Measurements from ENCODE around the gene DISP3. TPM values are rescaled to one million over a fixed set of nuclear protein-coding genes. Genes with fewer than 3 reads are reported as not detected.

Gene DISP3
- total and polyA plus RNA-seq, 2 experiments from 2014 or later = not detected

- no peaks in the 10 kb centered on the region for H3K36me3 ChIP-seq (ENCODE audit: low read depth)
- H3K79me2 ChIP-seq (ENCODE audit: insufficient read depth) = no peaks in the 10 kb centered on the region
- H3K4me2 ChIP-seq (ENCODE audit: unreplicated experiment) = no peak overlapping the region
- H4K20me1 ChIP-seq (ENCODE audit: insufficient read depth) = no peaks in the 10 kb centered on the region
- H3F3A ChIP-seq (ENCODE audit: insufficient read depth) = no peaks in the 10 kb centered on the region
- peaks cover 14% of the 10 kb centered on the region for H3K27me3 ChIP-seq (replicated peaks; ENCODE audit: insufficient read depth)
- H3K4me1 ChIP-seq (ENCODE audit: insufficient read depth) = no peaks in the 10 kb centered on the region
- H3K9ac ChIP-seq = no peak overlapping the region
- no peak overlapping the region for H3K27ac ChIP-seq
- no peak for DNase-seq
- no peak overlapping the region for H2AFZ ChIP-seq
- no peaks in the 10 kb centered on the region for H3K9me2 ChIP-seq (ENCODE audit: insufficient read depth)
- no peak for TF ChIP-seq EZH2phosphoT487 (IDR thresholded peaks at IDR 0.05; ENCODE audit: insufficient read depth, low read depth)
- in situ Hi-C loops (cut with MboI) = no loop called here
- H3K9me3 ChIP-seq (ENCODE audit: low read depth) = no peaks in the 10 kb centered on the region
- WGBS, 2 experiments (ENCODE audit: low coverage in 1 of 2, low lambda C conversion rate in 2 of 2, missing lambda C conversion rate in 2 of 2) = 47 to 49% methylated on average over 15 of the region's 16 CpGs
- H3K4me3 ChIP-seq = no peak overlapping the region
Observed at GRCh38 chr1:11570821-11571380, 91.9 kb downstream of the DISP3 start.

- Histone ChIP-seq H3K36me3 (ENCODE audit: low read depth) (no peaks in the 10 kb centered on the region), H3K4me3 (no peak overlapping the region), H3K27ac (no peak overlapping the region), H3K4me1 (ENCODE audit: insufficient read depth) (no peaks in the 10 kb centered on the region), H3F3A (ENCODE audit: insufficient read depth) (no peaks in the 10 kb centered on the region), H3K9me2 (ENCODE audit: insufficient read depth) (no peaks in the 10 kb centered on the region), H3K9me3 (ENCODE audit: low read depth) (no peaks in the 10 kb centered on the region), H4K20me1 (ENCODE audit: insufficient read depth) (no peaks in the 10 kb centered on the region), H3K9ac (no peak overlapping the region), H2AFZ (no peak overlapping the region), H3K4me2 (ENCODE audit: unreplicated experiment) (no peak overlapping the region), H3K27me3 (replicated peaks; ENCODE audit: insufficient read depth) (peaks cover 5% of the 10 kb centered on the region; the same call in 1 of the 2 replicates), H3K79me2 (ENCODE audit: insufficient read depth) (no peaks in the 10 kb centered on the region)
- 41 to 42% methylated on average over 9 of the region's 9 CpGs for WGBS, 2 experiments (ENCODE audit: low coverage in 1 of 2, low lambda C conversion rate in 2 of 2, missing lambda C conversion rate in 2 of 2)
- in situ Hi-C loops (cut with MboI) = no loop called here
- TF ChIP-seq EZH2phosphoT487 (IDR thresholded peaks at IDR 0.05; ENCODE audit: insufficient read depth, low read depth) (no peak), EZH2 (IDR thresholded peaks at IDR 0.05; ENCODE audit: insufficient read depth, poor library complexity, severe bottlenecking) (no peak)
- DNase-seq = no peak
Observed at GRCh38 chr1:11571906-11572616, 93.1 kb downstream of the DISP3 start.

- H3K9ac ChIP-seq = no peak overlapping the region
- H4K20me1 ChIP-seq (ENCODE audit: insufficient read depth) = no peaks in the 10 kb centered on the region
- H3K4me2 ChIP-seq (ENCODE audit: unreplicated experiment) = no peak overlapping the region
- H2AFZ ChIP-seq = no peak overlapping the region
- H3K36me3 ChIP-seq (ENCODE audit: low read depth) = no peaks in the 10 kb centered on the region
- H3F3A ChIP-seq (ENCODE audit: insufficient read depth) = no peaks in the 10 kb centered on the region
- peaks cover 5% of the 10 kb centered on the region; the same call in 1 of the 2 replicates for H3K27me3 ChIP-seq (replicated peaks; ENCODE audit: insufficient read depth)
- no peak for DNase-seq
- H3K4me1 ChIP-seq (ENCODE audit: insufficient read depth) = no peaks in the 10 kb centered on the region
- 45 to 48% methylated on average over 5 of the region's 5 CpGs for WGBS, 2 experiments (ENCODE audit: low coverage in 1 of 2, low lambda C conversion rate in 2 of 2, missing lambda C conversion rate in 2 of 2)
- H3K27ac ChIP-seq = no peak overlapping the region
- TF ChIP-seq EZH2 (IDR thresholded peaks at IDR 0.05; ENCODE audit: insufficient read depth, poor library complexity, severe bottlenecking) = no peak
- TF ChIP-seq EZH2phosphoT487 (IDR thresholded peaks at IDR 0.05; ENCODE audit: insufficient read depth, low read depth) = no peak
- H3K4me3 ChIP-seq = no peak overlapping the region
- H3K79me2 ChIP-seq (ENCODE audit: insufficient read depth) = no peaks in the 10 kb centered on the region
- in situ Hi-C loops (cut with MboI) = no loop called here
- no peaks in the 10 kb centered on the region for H3K9me2 ChIP-seq (ENCODE audit: insufficient read depth)
- no peaks in the 10 kb centered on the region for H3K9me3 ChIP-seq (ENCODE audit: low read depth)
Observed at GRCh38 chr1:11573116-11573692, 94.2 kb downstream of the DISP3 start.

GRCh38 chr1:11575553-11575952 is 96.6 kb downstream of the DISP3 start:
- H3K9me2 ChIP-seq (ENCODE audit: insufficient read depth) = no peaks in the 10 kb centered on the region
- no peaks in the 10 kb centered on the region for H3K9me3 ChIP-seq (ENCODE audit: low read depth)
- H3K79me2 ChIP-seq (ENCODE audit: insufficient read depth) = no peaks in the 10 kb centered on the region
- DNase-seq = no peak
- no peak for TF ChIP-seq EZH2 (IDR thresholded peaks at IDR 0.05; ENCODE audit: insufficient read depth, poor library complexity, severe bottlenecking)
- TF ChIP-seq EZH2phosphoT487 (IDR thresholded peaks at IDR 0.05; ENCODE audit: insufficient read depth, low read depth) = no peak
- no peaks in the 10 kb centered on the region for H3F3A ChIP-seq (ENCODE audit: insufficient read depth)
- no peaks in the 10 kb centered on the region for H4K20me1 ChIP-seq (ENCODE audit: insufficient read depth)
- H3K27me3 ChIP-seq (replicated peaks; ENCODE audit: insufficient read depth) = no peaks in the 10 kb centered on the region; the same call in 1 of the 2 replicates
- no peak overlapping the region for H3K9ac ChIP-seq
- in situ Hi-C loops (cut with MboI) = no loop called here
- no peaks in the 10 kb centered on the region for H3K36me3 ChIP-seq (ENCODE audit: low read depth)
- H3K4me1 ChIP-seq (ENCODE audit: insufficient read depth) = no peaks in the 10 kb centered on the region
- H3K4me3 ChIP-seq = no peak overlapping the region
- 33 to 43% methylated on average over 6 of the region's 6 CpGs for WGBS, 2 experiments (ENCODE audit: low coverage in 1 of 2, low lambda C conversion rate in 2 of 2, missing lambda C conversion rate in 2 of 2)
- no peak overlapping the region for H3K27ac ChIP-seq
- H2AFZ ChIP-seq = no peak overlapping the region
- H3K4me2 ChIP-seq (ENCODE audit: unreplicated experiment) = no peak overlapping the region

Measured in GM23248 (cell line).